Activated CD4-positive, alpha-beta memory T cell treated with anti-CD3 and anti-CD28 coated beads for 36 hours (primary cell): Measurements from ENCODE around the gene MACF1. TPM values are rescaled to one million over a fixed set of nuclear protein-coding genes. Genes with fewer than 3 reads are reported as not detected.
A peak's percentile ranks its signal among the peaks of the same experiment; 100 is the strongest.

Experiments
- CTCF ChIA-PET: fragments of 350-600 bp; sonication (Branson Sonifier 250); formaldehyde crosslinking; loops from one replicate; lab custom pipeline; 2021; ENCODE audit warnings: antibody characterized with exemption, inconsistent platforms; lab: Charles Lee
- POLR2A ChIA-PET: fragments of 350-600 bp; sonication (Branson Sonifier 250); formaldehyde crosslinking; loops from one replicate; lab custom pipeline; 2021; ENCODE audit warnings: antibody characterized with exemption; lab: Charles Lee
- DNase-seq: peaks from one replicate; pipeline ENCODE4 v3.0.0-alpha.2; 2020
- H3K27ac Mint-ChIP-seq: one replicate; pipeline ENCODE4 v1.8.0; 2021; ENCODE audit warnings: mixed read lengths
- H3K27me3 Mint-ChIP-seq: one replicate; pipeline ENCODE4 v1.8.0; 2021; ENCODE audit warnings: mixed read lengths
- H3K36me3 Mint-ChIP-seq: one replicate; pipeline ENCODE4 v1.8.0; 2021; ENCODE audit warnings: mixed read lengths
- H3K4me1 Mint-ChIP-seq: one replicate; pipeline ENCODE4 v1.8.0; 2021; ENCODE audit warnings: low read depth, mixed read lengths
- H3K4me3 Mint-ChIP-seq: one replicate; pipeline ENCODE4 v1.8.0; 2021; ENCODE audit warnings: mild to moderate bottlenecking, mixed read lengths
- H3K9me3 Mint-ChIP-seq: one replicate; pipeline ENCODE4 v1.8.0; 2021; ENCODE audit warnings: mixed read lengths
- intact Hi-C: fragments of 100-400 bp; cut with micrococcal nuclease; formaldehyde crosslinking; loops from one replicate; pipeline ENCODE4 v1.15.1; 2023
- total RNA-seq, 2 experiments: library from RNA; stranded (reverse); gene quantifications; one replicate each; pipeline ENCODE4 v1.2.3, GENCODE V29; 2021

The MACF1 gene
- total RNA-seq, 2 experiments from 2014 or later, result 239 to 240 TPM

- intact Hi-C loops, result no loop called here
- H3K36me3 Mint-ChIP-seq, result peaks cover 46% of the 10 kb centered on the region
- H3K9me3 Mint-ChIP-seq, result no peaks in the 10 kb centered on the region
- no peak for DNase-seq
- H3K4me3 Mint-ChIP-seq, result no peak overlapping the region
- peaks cover 2% of the 10 kb centered on the region for H3K4me1 Mint-ChIP-seq
- H3K27ac Mint-ChIP-seq, result no peak overlapping the region
- ChIA-PET CTCF (interaction anchor here (0.7 to 1.1 kb wide), 3 partner anchors 171 to 273 kb away, joined by 3 to 6 read pairs (median 5); no protein-coding TSS in a partner anchor), POLR2A (no interaction called here)
- H3K27me3 Mint-ChIP-seq, result no peaks in the 10 kb centered on the region
These were observed 163.6 kb downstream of the MACF1 start for GRCh38 chr1:39368045-39368444.

GRCh38 chr1:39369565-39369964 lies 165.1 kb downstream of the MACF1 start:
- intact Hi-C loops, result no loop called here
- ChIA-PET CTCF (interaction anchor here (0.5 kb wide), 1 partner anchor 631 kb away, joined by 4 read pairs; no protein-coding TSS in a partner anchor), POLR2A (no interaction called here)
- H3K9me3 Mint-ChIP-seq, result no peaks in the 10 kb centered on the region
- H3K4me3 Mint-ChIP-seq, result no peak overlapping the region
- peaks cover 44% of the 10 kb centered on the region for H3K36me3 Mint-ChIP-seq
- no peaks in the 10 kb centered on the region for H3K27me3 Mint-ChIP-seq
- no peak overlapping the region for H3K27ac Mint-ChIP-seq
- peaks cover 2% of the 10 kb centered on the region for H3K4me1 Mint-ChIP-seq
- no peak for DNase-seq

- H3K27ac Mint-ChIP-seq, result no peak overlapping the region
- POLR2A ChIA-PET, result no interaction called here
- no peak overlapping the region for H3K4me3 Mint-ChIP-seq
- DNase-seq, result no peak
- peaks cover 2% of the 10 kb centered on the region for H3K4me1 Mint-ChIP-seq
- no peaks in the 10 kb centered on the region for H3K9me3 Mint-ChIP-seq
- intact Hi-C loops, result no loop called here
- CTCF ChIA-PET, result interaction anchor here (1.0 to 1.9 kb wide), 2 partner anchors 39 to 271 kb away, joined by 4 read pairs; no protein-coding TSS in a partner anchor
- no peaks in the 10 kb centered on the region for H3K27me3 Mint-ChIP-seq
- H3K36me3 Mint-ChIP-seq, result peaks cover 45% of the 10 kb centered on the region
These were observed 166.1 kb downstream of the MACF1 start for GRCh38 chr1:39370602-39371001.

DNA sequence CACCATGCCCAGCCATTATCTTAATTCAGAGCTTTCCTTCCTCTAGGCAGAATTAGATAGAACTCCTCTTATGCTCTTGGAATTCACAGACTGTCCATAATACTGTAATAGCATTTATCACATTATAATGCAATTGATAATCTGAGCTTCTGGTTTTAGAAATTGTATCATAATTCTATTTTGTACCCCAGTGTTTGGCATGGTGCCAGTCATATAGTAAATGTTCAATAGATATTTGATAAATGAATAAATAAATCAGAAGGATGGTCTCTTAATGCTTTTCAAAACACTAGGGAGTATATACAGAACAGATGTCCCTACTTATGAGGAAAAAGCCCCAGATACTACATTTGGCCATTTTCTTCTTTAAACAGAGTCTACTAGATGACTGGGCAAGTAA lies 167.6 kb downstream of the MACF1 start:
- Mint-ChIP-seq H3K9me3 (no peaks in the 10 kb centered on the region), H3K27me3 (no peaks in the 10 kb centered on the region), H3K4me1 (peaks cover 2% of the 10 kb centered on the region), H3K4me3 (no peak overlapping the region), H3K36me3 (peaks cover 39% of the 10 kb centered on the region), H3K27ac (no peak overlapping the region)
- POLR2A ChIA-PET, result no interaction called here
- intact Hi-C loops, result no loop called here
- no peak for DNase-seq
- CTCF ChIA-PET, result no interaction called here

- DNase-seq, result no peak
- ChIA-PET CTCF (interaction anchor here (1.0 to 2.5 kb wide), 2 partner anchors 35 to 278 kb away, joined by 3 to 10 read pairs; no protein-coding TSS in a partner anchor), POLR2A (no interaction called here)
- H3K4me3 Mint-ChIP-seq, result no peak overlapping the region
- intact Hi-C loops, result no loop called here
- H3K4me1 Mint-ChIP-seq, result peaks cover 2% of the 10 kb centered on the region
- no peaks in the 10 kb centered on the region for H3K27me3 Mint-ChIP-seq
- H3K9me3 Mint-ChIP-seq, result no peaks in the 10 kb centered on the region
- peaks cover 33% of the 10 kb centered on the region for H3K36me3 Mint-ChIP-seq
- H3K27ac Mint-ChIP-seq, result no peak overlapping the region
These were observed 172.2 kb downstream of the MACF1 start for GRCh38 chr1:39376656-39377055.

- H3K36me3 Mint-ChIP-seq, result peaks cover 39% of the 10 kb centered on the region
- H3K9me3 Mint-ChIP-seq, result no peaks in the 10 kb centered on the region
- H3K4me3 Mint-ChIP-seq, result no peak overlapping the region
- ChIA-PET CTCF (interaction anchor here (0.5 to 1.8 kb wide), 7 partner anchors 13 to 352 kb away, joined by 3 to 12 read pairs (median 4); partner anchors contain the start of gene NDUFS5), POLR2A (interaction anchor here (1.1 kb wide), 1 partner anchor 32 kb away, joined by 3 read pairs; no protein-coding TSS in a partner anchor)
- H3K4me1 Mint-ChIP-seq, result no peaks in the 10 kb centered on the region
- no peak for DNase-seq
- no peak overlapping the region for H3K27ac Mint-ChIP-seq
- H3K27me3 Mint-ChIP-seq, result no peaks in the 10 kb centered on the region
- intact Hi-C loops, result no loop called here
These were observed 173.9 kb downstream of the MACF1 start for GRCh38 chr1:39378377-39378776.

GRCh38 chr1:39379187-39379586 lies 174.7 kb downstream of the MACF1 start:
- no peak for DNase-seq
- ChIA-PET CTCF (interaction anchor here (1.1 to 1.8 kb wide), 6 partner anchors 14 to 281 kb away, joined by 3 to 12 read pairs (median 4); no protein-coding TSS in a partner anchor), POLR2A (interaction anchor here (1.1 kb wide), 1 partner anchor 31 kb away, joined by 3 read pairs; no protein-coding TSS in a partner anchor)
- Mint-ChIP-seq H3K27ac (no peak overlapping the region), H3K4me3 (no peak overlapping the region), H3K9me3 (no peaks in the 10 kb centered on the region), H3K27me3 (no peaks in the 10 kb centered on the region), H3K4me1 (no peaks in the 10 kb centered on the region), H3K36me3 (peaks cover 42% of the 10 kb centered on the region)
- intact Hi-C loops, result no loop called here

DNA sequence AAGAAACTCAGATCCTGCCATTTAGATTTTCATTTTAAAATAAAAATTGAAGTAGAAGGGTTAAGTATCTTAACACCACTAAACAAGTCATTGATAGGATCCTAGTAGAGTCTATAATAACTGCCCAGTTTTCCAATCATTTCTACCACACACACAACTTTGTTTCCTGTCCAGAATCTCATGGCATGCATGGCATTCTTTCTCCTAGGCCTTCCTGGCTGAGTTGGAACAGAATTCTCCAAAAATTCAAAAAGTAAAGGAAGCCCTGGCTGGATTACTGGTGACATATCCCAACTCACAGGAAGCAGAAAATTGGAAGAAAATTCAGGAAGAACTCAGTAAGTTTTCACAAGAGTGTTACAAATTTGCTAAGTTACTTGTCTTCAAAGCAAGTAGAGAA lies 175.5 kb downstream of the MACF1 start:
- Mint-ChIP-seq H3K36me3 (peaks cover 40% of the 10 kb centered on the region), H3K27me3 (no peaks in the 10 kb centered on the region), H3K9me3 (no peaks in the 10 kb centered on the region), H3K4me1 (no peaks in the 10 kb centered on the region), H3K27ac (no peak overlapping the region), H3K4me3 (no peak overlapping the region)
- DNase-seq, result no peak
- ChIA-PET POLR2A (no interaction called here), CTCF (interaction anchor here (1.1 to 1.2 kb wide), 2 partner anchors 21 to 32 kb away, joined by 3 read pairs; no protein-coding TSS in a partner anchor)
- intact Hi-C loops, result no loop called here

DNA sequence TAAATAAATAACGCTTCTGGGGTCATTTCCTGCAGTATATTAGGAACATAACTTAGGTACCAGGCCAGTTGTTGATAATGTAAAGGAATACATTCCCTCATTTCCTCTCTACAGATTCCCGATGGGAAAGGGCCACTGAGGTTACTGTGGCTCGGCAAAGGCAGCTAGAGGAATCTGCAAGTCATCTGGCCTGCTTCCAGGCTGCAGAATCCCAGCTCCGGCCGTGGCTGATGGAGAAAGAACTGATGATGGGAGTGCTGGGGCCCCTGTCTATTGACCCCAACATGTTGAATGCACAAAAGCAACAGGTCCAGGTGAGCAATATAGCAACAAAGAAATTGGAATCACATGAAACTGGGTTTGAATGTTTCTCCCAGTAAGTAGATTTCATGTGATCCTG lies 177.3 kb downstream of the MACF1 start:
- intact Hi-C loops, result no loop called here
- H3K27ac Mint-ChIP-seq, result no peak overlapping the region
- no peak for DNase-seq
- POLR2A ChIA-PET, result no interaction called here
- H3K4me3 Mint-ChIP-seq, result no peak overlapping the region
- H3K9me3 Mint-ChIP-seq, result no peaks in the 10 kb centered on the region
- CTCF ChIA-PET, result no interaction called here
- H3K4me1 Mint-ChIP-seq, result no peaks in the 10 kb centered on the region
- H3K27me3 Mint-ChIP-seq, result no peaks in the 10 kb centered on the region
- H3K36me3 Mint-ChIP-seq, result peaks cover 48% of the 10 kb centered on the region

- Mint-ChIP-seq H3K36me3 (peaks cover 54% of the 10 kb centered on the region), H3K4me1 (peaks cover 7% of the 10 kb centered on the region), H3K4me3 (no peak overlapping the region), H3K9me3 (no peaks in the 10 kb centered on the region), H3K27me3 (no peaks in the 10 kb centered on the region), H3K27ac (no peak overlapping the region)
- DNase-seq, result no peak
- POLR2A ChIA-PET, result no interaction called here
- intact Hi-C loops, result no loop called here
- CTCF ChIA-PET, result interaction anchor here (1.2 kb wide), 1 partner anchor 27 kb away, joined by 4 read pairs; no protein-coding TSS in a partner anchor
These were observed 179.8 kb downstream of the MACF1 start for GRCh38 chr1:39384305-39384704.

DNA sequence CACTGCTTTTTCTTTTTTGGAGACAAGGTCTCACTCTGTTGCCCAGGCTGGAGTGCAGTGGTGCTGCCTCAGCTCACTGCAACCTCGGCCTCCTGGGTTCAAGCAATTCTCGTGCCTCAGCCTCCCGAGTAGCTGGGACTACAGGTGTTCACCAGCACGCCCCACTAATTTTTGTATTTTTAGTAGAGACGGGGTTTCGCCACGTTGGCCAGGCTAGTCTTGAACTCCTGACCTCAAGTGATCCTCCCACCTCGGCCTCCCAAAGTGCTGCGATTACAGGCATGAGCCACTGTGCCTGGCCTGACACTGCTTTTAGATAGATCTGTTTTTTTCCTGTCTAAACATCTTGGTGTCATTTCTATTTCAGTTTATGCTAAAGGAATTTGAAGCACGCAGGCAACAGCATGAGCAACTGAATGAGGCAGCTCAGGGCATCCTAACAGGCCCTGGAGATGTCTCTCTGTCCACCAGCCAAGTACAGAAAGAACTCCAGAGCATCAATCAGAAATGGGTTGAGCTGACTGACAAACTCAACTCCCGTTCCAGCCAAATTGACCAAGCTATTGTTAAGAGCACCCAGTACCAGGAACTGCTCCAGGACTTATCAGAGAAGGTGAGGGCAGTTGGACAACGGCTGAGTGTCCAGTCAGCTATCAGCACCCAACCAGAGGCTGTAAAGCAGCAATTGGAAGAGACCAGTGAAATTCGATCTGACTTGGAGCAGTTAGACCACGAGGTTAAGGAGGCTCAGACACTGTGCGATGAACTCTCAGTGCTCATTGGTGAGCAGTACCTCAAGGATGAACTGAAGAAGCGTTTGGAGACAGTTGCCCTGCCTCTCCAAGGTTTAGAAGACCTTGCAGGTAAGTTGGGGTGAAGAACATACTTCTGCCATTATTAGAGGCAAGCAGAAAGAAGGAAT lies 180.8 kb downstream of the MACF1 start:
- Mint-ChIP-seq H3K4me1 (peaks cover 7% of the 10 kb centered on the region), H3K9me3 (no peaks in the 10 kb centered on the region), H3K27ac (peak overlapping the region; percentile 52), H3K27me3 (no peaks in the 10 kb centered on the region), H3K4me3 (no peak overlapping the region), H3K36me3 (peaks cover 54% of the 10 kb centered on the region)
- intact Hi-C loops, result no loop called here
- ChIA-PET CTCF (interaction anchor here (1.2 kb wide), 1 partner anchor 26 kb away, joined by 4 read pairs; no protein-coding TSS in a partner anchor), POLR2A (interaction anchor here (0.6 kb wide), 1 partner anchor 161 kb away, joined by 4 read pairs; no protein-coding TSS in a partner anchor)
- DNase-seq, result no peak

GRCh38 chr1:39386997-39387396 lies 182.5 kb downstream of the MACF1 start:
- CTCF ChIA-PET, result interaction anchor here (0.9 to 2.8 kb wide), 3 partner anchors 23 to 288 kb away, joined by 3 to 8 read pairs (median 5); no protein-coding TSS in a partner anchor
- intact Hi-C loops, result no loop called here
- Mint-ChIP-seq H3K4me3 (no peak overlapping the region), H3K27me3 (no peaks in the 10 kb centered on the region), H3K9me3 (no peaks in the 10 kb centered on the region), H3K27ac (peak overlapping the region; percentile 3), H3K4me1 (peaks cover 19% of the 10 kb centered on the region), H3K36me3 (peaks cover 53% of the 10 kb centered on the region)
- no peak for DNase-seq
- POLR2A ChIA-PET, result no interaction called here
